HG03139 (cell line): ENCODE measurements around the gene KCTD1.

Experiments
- ATAC-seq: cut with Tn5 transposase; IDR thresholded peaks from one replicate; pipeline ENCODE4 v1.9.1; 2021; ENCODE audit not compliant: unreplicated experiment

The KCTD1 gene

GRCh38 chr18:26524504-26525351 lies 23.6 kb downstream of the KCTD1 start:
- no peak for ATAC-seq

GRCh38 chr18:26524002-26524401 lies 24.4 kb downstream of the KCTD1 start:
- ATAC-seq, result no peak

GRCh38 chr18:26521617-26522016 lies 26.7 kb downstream of the KCTD1 start:
- no peak for ATAC-seq

DNA sequence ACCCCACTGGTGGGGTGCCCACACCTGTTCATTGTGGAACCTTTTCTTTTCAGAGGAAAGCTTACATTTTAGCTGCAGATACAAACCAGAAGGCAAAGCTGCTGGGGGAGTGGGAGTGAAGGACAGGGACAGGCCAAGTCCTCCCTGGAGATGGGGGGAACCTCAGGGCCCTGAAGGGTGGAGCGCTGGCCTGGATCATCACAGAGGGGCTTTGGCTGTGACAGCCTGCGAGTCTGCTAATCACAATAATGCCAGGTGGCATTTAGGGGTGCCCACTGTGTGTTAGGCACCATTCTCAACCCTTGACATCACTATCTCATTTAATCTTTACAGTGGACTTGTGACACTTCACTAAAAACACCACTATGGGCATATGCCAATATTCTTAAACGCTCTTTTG lies 27.4 kb downstream of the KCTD1 start:
- ATAC-seq, result no peak

DNA sequence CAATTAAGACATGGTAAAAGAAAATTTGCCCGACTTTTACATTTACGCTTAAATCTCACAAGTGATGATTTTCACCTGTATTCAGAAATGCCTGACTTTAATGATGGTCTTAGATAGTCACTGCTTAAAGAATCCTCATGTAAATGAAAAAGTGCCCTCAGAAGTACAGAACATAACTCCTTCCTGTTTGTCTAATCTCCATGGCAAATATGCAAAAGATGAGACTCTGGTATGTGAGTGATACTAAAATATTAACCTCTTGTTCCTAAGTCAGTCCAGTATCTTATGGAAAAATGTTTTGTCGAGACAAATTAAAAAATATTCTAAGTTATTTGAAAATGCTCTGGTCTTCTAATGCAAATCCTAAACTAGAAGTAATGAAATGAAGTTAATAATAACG lies 29.2 kb downstream of the KCTD1 start:
- no peak for ATAC-seq

GRCh38 chr18:26516964-26517363 lies 31.4 kb downstream of the KCTD1 start:
- no peak for ATAC-seq

DNA sequence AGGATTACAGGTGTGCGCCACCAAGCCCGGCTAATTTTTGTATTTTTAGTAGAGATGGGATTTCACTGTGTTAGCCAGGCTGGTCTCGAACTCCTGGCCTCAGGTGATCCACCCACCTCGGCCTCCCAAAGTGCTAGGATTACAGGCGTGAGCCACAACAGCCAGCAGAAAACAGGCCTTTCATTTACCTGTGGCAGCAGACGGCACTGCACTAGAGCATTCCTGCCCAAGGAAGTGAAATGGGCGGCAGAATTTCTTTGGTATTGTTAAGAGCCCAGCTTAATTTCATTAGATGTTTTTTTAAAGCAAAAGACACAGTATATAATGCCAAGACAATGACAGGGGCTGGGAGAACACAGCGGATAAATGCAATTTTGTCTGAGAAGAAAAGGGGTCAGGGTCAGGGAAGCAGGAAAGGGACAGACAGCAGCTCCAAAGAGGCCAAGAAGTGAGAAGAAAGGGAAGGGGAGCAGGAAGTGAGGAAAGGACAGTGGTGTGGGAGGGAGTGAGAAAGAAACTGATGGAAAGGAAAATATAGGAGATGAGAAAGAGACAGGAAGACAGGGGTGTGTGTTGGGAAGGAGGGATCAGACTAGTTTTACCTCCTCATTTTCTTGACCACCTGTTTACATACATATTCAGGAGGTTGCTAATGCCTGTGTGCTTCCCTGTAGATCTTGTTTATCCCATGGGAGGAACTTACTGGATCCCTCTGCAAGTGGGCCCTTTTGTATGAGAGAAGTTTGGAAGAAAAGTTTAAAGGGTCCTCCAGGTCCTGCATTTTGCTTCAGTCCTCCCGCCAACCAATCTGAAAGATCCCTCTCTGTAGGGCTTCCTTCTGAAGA lies 32.5 kb downstream of the KCTD1 start:
- ATAC-seq, result no peak

GRCh38 chr18:26511339-26512071 lies 36.8 kb downstream of the KCTD1 start:
- ATAC-seq, result no peak

DNA sequence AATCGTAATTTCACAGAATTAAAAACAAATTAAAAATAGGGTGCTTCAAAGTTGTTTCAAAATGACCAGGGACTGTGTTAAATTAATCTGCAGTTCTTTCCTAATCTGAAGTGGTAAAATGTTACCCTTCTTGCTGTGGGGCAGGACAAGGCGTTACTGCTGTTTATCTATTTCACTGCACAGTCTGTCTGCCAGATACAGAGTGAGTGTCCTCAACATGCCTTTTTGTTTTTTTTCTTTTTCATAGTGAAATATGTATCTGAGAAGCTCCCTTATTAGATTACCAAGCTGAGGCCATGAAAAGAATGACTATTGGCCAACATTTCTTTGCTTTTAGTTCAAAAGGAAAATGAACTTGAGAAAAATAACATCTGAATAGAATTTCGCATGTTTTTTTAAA lies 38.0 kb downstream of the KCTD1 start:
- no peak for ATAC-seq

- no peak for ATAC-seq
These were observed 42.3 kb downstream of the KCTD1 start for GRCh38 chr18:26506012-26506411.

DNA sequence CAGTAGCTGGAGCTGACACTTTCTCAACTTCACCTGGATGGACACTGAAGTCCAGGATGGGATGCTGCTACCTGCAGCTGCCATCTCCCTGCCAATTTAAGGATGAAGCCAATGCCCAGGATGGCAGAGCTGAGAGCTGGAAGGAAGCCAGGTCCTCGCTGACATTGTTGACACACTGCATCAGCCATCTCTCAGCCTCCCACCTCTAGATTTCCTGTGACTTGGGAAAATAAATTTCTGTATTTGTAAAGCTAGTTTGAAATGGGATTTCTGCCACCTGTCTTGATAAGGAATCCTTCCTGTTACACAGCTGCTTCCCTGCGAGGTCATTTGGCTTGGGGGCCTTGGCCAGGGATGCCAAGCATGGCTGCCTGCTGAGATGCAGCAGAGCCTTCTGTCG lies 43.5 kb downstream of the KCTD1 start:
- ATAC-seq, result no peak

GRCh38 chr18:26503382-26503781 lies 45.0 kb downstream of the KCTD1 start:
- no peak for ATAC-seq

GRCh38 chr18:26502823-26503222 lies 45.5 kb downstream of the KCTD1 start:
- no peak for ATAC-seq

DNA sequence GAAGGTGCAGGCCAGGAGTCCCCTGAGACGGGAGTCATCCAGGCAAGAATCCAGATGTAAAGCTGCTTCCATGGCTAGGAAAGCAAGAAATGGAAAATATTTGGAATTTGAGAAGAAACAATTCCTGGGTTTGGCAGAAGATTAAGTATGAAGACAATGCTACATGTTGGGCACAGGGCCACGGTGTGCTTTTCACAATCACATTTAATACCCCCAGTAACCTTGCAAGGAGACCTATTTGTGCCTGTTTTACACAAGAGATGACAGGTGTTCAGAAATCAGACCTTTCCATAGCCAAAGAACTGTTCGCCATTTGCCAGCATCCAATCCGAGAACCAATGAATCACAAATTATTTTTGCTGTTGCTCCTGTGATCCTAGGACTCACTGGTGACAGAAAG lies 50.5 kb downstream of the KCTD1 start:
- ATAC-seq, result no peak

DNA sequence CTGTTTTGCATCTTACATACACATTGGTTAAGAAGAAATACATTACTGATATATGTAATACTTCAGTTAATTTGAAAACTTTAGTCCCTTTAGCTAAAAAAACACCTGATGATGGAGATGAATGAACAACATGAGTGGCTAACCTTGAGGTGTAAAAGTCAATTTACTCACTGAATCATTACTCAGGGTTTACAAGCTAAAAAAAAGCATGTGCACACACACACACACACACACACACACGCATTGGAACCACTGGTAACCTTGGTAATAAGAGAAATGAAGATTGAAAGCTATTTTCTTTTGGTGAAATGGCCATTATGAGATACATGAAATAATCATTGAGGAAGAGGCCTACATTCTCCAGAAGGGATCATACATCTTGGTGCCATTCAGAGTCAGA lies 51.8 kb downstream of the KCTD1 start:
- ATAC-seq, result no peak

DNA sequence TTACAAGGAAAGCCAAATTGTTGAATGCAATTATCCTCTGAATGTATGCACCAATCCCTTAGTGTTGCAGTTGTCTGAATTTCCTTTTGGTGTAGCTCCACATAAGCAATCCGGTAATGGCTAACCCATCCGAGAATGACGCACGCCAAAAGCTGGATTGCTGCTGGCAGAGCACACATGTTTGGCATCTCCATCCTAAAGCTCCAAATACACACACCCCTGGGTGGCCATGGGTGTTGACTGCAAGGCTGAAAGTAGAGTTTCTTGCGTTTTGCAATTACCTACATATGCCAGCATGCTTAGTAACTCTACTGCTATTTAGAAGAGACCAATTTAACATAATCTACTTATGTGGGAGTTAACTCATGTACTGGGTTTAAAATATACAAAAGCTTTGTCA lies 53.1 kb downstream of the KCTD1 start:
- no peak for ATAC-seq

DNA sequence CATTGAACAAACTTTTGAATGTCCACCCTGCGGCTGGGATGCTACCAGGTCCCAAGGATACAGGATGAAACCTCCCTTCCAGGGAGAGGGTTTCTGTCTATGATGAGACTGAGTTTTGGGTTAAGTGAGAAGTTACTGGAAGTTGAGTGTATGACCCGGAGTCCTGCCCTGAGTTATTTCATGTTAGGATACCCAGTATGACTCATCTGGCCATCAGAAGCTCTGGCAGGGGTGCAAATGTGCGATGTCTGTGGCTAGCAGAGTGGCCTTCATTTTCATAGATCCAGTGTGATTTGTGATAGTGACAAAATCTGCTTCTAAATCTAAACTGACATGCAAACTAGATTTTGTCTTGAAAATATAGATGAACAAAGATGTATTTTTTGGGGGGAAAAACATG lies 55.3 kb downstream of the KCTD1 start:
- no peak for ATAC-seq

DNA sequence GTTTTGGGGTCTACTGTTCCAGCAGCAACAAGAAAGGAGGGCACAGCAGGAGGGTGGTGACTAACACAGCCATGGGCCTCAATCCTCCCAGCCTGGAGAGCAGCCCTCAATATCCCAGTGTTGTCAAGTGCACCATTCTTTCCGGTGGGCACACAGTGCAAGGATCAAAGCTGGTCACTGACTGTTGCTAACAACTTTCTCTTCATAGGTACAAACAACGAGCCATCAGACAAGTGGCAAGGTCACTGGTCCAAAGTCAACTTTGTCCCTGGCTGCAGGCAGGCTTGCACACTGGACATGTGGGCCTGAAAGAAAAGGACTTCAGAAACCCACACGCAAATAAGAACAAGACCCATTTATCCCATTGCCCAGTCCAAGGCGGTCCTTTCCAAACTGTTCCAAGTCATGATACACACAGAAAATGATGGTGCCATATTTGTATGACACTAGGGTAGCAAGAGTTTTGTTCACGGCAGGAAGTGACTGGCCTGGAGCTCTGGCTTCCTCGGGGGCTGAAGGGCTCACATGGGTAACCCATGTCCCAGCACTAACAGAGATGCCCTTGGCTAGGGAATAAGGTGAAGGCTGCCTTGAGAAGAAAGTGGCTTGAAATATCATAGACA lies 57.0 kb downstream of the KCTD1 start:
- ATAC-seq, result no peak

DNA sequence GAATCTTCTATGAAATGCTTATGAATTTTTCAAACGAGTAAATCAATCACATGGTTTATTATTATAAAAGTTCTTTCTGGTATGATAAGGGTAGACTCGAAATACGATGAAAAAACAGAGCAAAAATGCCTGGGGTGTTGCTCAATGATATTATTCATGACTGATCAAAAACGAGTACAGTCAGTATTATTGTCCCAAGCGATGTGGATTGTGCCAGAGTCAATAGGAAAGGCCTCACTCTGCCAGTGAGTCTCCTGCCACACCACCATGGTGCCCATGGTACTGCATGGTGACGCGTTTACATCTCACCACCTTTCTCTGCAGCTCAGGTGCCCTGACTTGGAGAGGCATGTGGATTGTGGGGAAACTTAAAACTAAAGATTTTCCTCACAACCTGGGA lies 58.5 kb downstream of the KCTD1 start:
- no peak for ATAC-seq

DNA sequence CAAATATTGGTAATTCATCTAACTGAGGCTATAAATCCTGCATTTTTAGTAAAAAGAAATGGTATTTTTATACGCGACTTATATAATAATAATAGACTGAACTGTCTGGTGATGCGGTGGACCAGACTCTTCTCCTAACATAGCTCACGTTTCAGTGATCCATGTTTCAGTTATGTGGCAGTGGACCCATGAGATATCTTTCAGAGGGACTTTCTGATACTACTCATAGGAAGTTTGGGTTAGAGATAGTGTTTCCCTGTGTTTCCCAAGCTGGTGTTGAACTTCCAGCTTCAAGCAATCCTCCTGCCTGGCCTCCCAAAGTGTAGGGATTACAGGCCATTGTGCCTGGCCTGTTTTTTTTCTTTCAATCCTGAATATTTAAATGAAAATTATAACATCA lies 59.2 kb downstream of the KCTD1 start:
- no peak for ATAC-seq

GRCh38 chr18:26488417-26489009 lies 59.8 kb downstream of the KCTD1 start:
- ATAC-seq, result no peak
